Stimulated activated CD4-positive, alpha-beta T cell treated with anti-CD3 and anti-CD28 coated beads, Interleukin-15, amount 100 ng/mL, for 1 hour (primary cell): ENCODE data around the gene SNX13.
"Not testable (repeated sequence)": the region's sequence is repeated elsewhere in the genome, so short reads cannot be mapped to it uniquely, and the experiment has no call there.

Experiments used
- DNase-seq, 2 donors: peaks; one replicate each; pipeline ENCODE4 v3.0.0-alpha.2; 2020; ENCODE audit warnings: low read depth in 1 of 2, low spot score in 1 of 2

Gene SNX13

GRCh38 chr7:17849504-17849903 is 90.8 kb downstream of the SNX13 start:
- no peak for DNase-seq

GRCh38 chr7:17848516-17848915 is 91.8 kb downstream of the SNX13 start:
- DNase-seq = no peak

GRCh38 chr7:17846935-17847334 is 93.4 kb downstream of the SNX13 start:
- DNase-seq = no peak

GRCh38 chr7:17845197-17845547 is 95.1 kb downstream of the SNX13 start:
- DNase-seq = no peak

- no peak for DNase-seq
Measured at GRCh38 chr7:17844514-17845196, 95.6 kb downstream of the SNX13 start.

GRCh38 chr7:17844022-17844421 is 96.3 kb downstream of the SNX13 start:
- DNase-seq = no peak

- no peak for DNase-seq
Measured at GRCh38 chr7:17843041-17843440, 97.3 kb downstream of the SNX13 start.

- no peak for DNase-seq
Measured at GRCh38 chr7:17832820-17833355, 107.4 kb downstream of the SNX13 start.

- DNase-seq = no peak
Measured at GRCh38 chr7:17832242-17832641, 108.1 kb downstream of the SNX13 start.

GRCh38 chr7:17830206-17830605 is 110.1 kb downstream of the SNX13 start:
- DNase-seq = no peak

- no peak for DNase-seq
Measured at GRCh38 chr7:17829001-17829400, 111.3 kb downstream of the SNX13 start.

GRCh38 chr7:17822547-17823173 is 117.6 kb downstream of the SNX13 start:
- no peak for DNase-seq

- no peak for DNase-seq
Measured at GRCh38 chr7:17816903-17817302, 123.4 kb downstream of the SNX13 start.

GRCh38 chr7:17815318-17815717 is 125.0 kb downstream of the SNX13 start:
- DNase-seq = no peak

- DNase-seq = no peak
Measured at GRCh38 chr7:17814058-17814457, 126.2 kb downstream of the SNX13 start.

- not testable (repeated sequence) for DNase-seq
Measured at GRCh38 chr7:17809215-17809614, 131.1 kb downstream of the SNX13 start.

- no peak for DNase-seq
Measured at GRCh38 chr7:17807242-17807641, 133.1 kb downstream of the SNX13 start.

GRCh38 chr7:17806631-17807030 is 133.7 kb downstream of the SNX13 start:
- no peak for DNase-seq

- no peak for DNase-seq
Measured at GRCh38 chr7:17802056-17802455, 138.2 kb downstream of the SNX13 start.

GRCh38 chr7:17792075-17792936 is 148.0 kb downstream of the SNX13 start:
- DNase-seq = no peak

GRCh38 chr7:17787257-17787656 is 153.0 kb downstream of the SNX13 start:
- no peak for DNase-seq

GRCh38 chr7:17786314-17786852 is 153.9 kb downstream of the SNX13 start:
- no peak for DNase-seq
